ENCODE results near the gene SARS2. TPM values are rescaled to one million over a fixed set of nuclear protein-coding genes. Genes with fewer than 3 reads are reported as not detected.

The SARS2 gene
- total RNA-seq, 1 experiment from 2014 or later = 74.7 TPM

DNA sequence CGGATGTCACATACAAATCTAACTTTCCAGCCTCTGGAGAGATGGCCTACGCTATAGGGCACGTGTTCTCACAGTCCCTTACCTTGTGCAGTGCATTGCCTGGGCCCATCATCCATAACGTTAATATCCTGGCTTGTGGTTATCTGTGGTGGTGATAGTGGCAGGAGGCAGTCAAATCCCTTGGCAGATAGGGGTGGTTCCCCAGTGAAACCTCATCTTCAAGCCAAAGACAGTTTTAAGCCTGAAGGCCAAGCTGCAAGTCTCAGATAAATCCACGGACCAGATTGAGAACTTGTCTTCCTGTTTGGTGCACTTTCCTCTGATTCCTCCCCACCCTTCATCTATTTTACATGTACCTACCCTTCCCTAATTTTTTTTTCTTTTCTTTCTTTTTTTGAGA, 49.2 kb upstream of the SARS2 start:
- peaks cover 9% of the 10 kb centered on the region for H3K36me3 Mint-ChIP-seq
- no peak for DNase-seq (ENCODE audit: low spot score)
- H3K9me3 Mint-ChIP-seq = peaks cover 12% of the 10 kb centered on the region
- no peak for TF ChIP-seq NR3C1 (CRISPR knock-in tag; conservative IDR thresholded peaks at IDR 0.05; ENCODE audit: low read depth)
- TF ChIP-seq MLX (CRISPR knock-in tag; IDR thresholded peaks at IDR 0.05) = no peak
- peaks cover 5% of the 10 kb centered on the region for H3K27me3 Mint-ChIP-seq (ENCODE audit: low read depth)
- ATAC-seq = no peak
- no peak overlapping the region for H3K4me3 Mint-ChIP-seq
- peaks cover 9% of the 10 kb centered on the region for H3K4me1 Mint-ChIP-seq
- CTCF ChIA-PET = no interaction called here
- POLR2A ChIA-PET = no interaction called here
- no peak overlapping the region for H3K27ac Mint-ChIP-seq

- CTCF ChIA-PET = interaction anchor here (1.1 to 4.5 kb wide), 3 partner anchors 12 to 53 kb away, joined by 3 to 55 read pairs (median 34); no protein-coding TSS in a partner anchor
- peaks cover 12% of the 10 kb centered on the region for H3K9me3 Mint-ChIP-seq
- no peak for DNase-seq (ENCODE audit: low spot score)
- H3K36me3 Mint-ChIP-seq = peaks cover 9% of the 10 kb centered on the region
- no peak overlapping the region for H3K27ac Mint-ChIP-seq
- no peak overlapping the region for H3K4me3 Mint-ChIP-seq
- peaks cover 15% of the 10 kb centered on the region for H3K4me1 Mint-ChIP-seq
- POLR2A ChIA-PET = interaction anchor here (0.6 kb wide), 1 partner anchor 10 kb away, joined by 3 read pairs; no protein-coding TSS in a partner anchor
- ATAC-seq = no peak
- H3K27me3 Mint-ChIP-seq (ENCODE audit: low read depth) = peaks cover 5% of the 10 kb centered on the region
- no peak for TF ChIP-seq SMAD4 (CRISPR knock-in tag; IDR thresholded peaks at IDR 0.05)
- TF ChIP-seq, protein P1, sequence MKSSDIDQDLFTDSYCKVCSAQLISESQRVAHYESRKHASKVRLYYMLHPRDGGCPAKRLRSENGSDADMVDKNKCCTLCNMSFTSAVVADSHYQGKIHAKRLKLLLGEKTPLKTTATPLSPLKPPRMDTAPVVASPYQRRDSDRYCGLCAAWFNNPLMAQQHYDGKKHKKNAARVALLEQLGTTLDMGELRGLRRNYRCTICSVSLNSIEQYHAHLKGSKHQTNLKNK (CRISPR knock-in tag; IDR thresholded peaks at IDR 0.05) = no peak
- TF ChIP-seq ATF1 (CRISPR knock-in tag; IDR thresholded peaks at IDR 0.05) = no peak
- no peak for TF ChIP-seq ARID4B (CRISPR knock-in tag; IDR thresholded peaks at IDR 0.05; ENCODE audit: borderline replicate concordance)
- TF ChIP-seq, protein P2, sequence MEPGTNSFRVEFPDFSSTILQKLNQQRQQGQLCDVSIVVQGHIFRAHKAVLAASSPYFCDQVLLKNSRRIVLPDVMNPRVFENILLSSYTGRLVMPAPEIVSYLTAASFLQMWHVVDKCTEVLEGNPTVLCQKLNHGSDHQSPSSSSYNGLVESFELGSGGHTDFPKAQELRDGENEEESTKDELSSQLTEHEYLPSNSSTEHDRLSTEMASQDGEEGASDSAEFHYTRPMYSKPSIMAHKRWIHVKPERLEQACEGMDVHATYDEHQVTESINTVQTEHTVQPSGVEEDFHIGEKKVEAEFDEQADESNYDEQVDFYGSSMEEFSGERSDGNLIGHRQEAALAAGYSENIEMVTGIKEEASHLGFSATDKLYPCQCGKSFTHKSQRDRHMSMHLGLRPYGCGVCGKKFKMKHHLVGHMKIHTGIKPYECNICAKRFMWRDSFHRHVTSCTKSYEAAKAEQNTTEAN (CRISPR knock-in tag; IDR thresholded peaks at IDR 0.05) = no peak
- no peak for TF ChIP-seq SP1 (CRISPR knock-in tag; conservative IDR thresholded peaks at IDR 0.05)
These were observed 47.7 kb upstream of the SARS2 start for GRCh38 chr19:38978326-38978689.

- Mint-ChIP-seq H3K27me3 (ENCODE audit: low read depth) (peaks cover 5% of the 10 kb centered on the region), H3K4me1 (peaks cover 15% of the 10 kb centered on the region), H3K9me3 (peaks cover 12% of the 10 kb centered on the region), H3K4me3 (no peak overlapping the region), H3K36me3 (peaks cover 9% of the 10 kb centered on the region), H3K27ac (no peak overlapping the region)
- no peak for TF ChIP-seq ELF4 (CRISPR knock-in tag; IDR thresholded peaks at IDR 0.05; ENCODE audit: low read depth)
- no peak for TF ChIP-seq PREB (CRISPR knock-in tag; IDR thresholded peaks at IDR 0.05; ENCODE audit: borderline replicate concordance)
- no peak for TF ChIP-seq FOXP1 (CRISPR knock-in tag; IDR thresholded peaks at IDR 0.05; ENCODE audit: borderline replicate concordance)
- TF ChIP-seq NFE2L1 (CRISPR knock-in tag; IDR thresholded peaks at IDR 0.05) = no peak
- no peak for TF ChIP-seq IRF1 (CRISPR knock-in tag; IDR thresholded peaks at IDR 0.05)
- TF ChIP-seq MYBL2 (CRISPR knock-in tag; IDR thresholded peaks at IDR 0.05) = no peak
- no peak for TF ChIP-seq NFYB (CRISPR knock-in tag; conservative IDR thresholded peaks at IDR 0.05; ENCODE audit: low read depth)
- ChIA-PET CTCF (interaction anchor here (4.1 to 4.5 kb wide), 2 partner anchors 12 to 16 kb away, joined by 34 to 55 read pairs; no protein-coding TSS in a partner anchor), POLR2A (interaction anchor here (0.6 to 1.6 kb wide), 2 partner anchors 10 to 11 kb away, joined by 3 to 4 read pairs; no protein-coding TSS in a partner anchor)
- ATAC-seq (no peak), DNase-seq (ENCODE audit: low spot score) (no peak)
These were observed 47.1 kb upstream of the SARS2 start for GRCh38 chr19:38977445-38978325.

Measured in WTC11 (cell line).